SU-DHL-6 (cell line): ENCODE data around the gene ZMYND8.
"Not testable (repeated sequence)": the region's sequence is repeated elsewhere in the genome, so short reads cannot be mapped to it uniquely, and the experiment has no call there.

Experiments used
- H2AFZ ChIP-seq: fragments of 200-600 bp; sonication (generic); 2 replicates; pipeline ENCODE4 v1.6.1; 2014; ENCODE audit warnings: low read depth, mild to moderate bottlenecking, moderate library complexity, mixed read lengths, antibody characterized with exemption, low read length; ENCODE audit not compliant: severe bottlenecking
- H3F3A ChIP-seq: fragments of 200-600 bp; shearing (Covaris generic); 2 replicates; pipeline ENCODE4 v1.6.0; 2016; ENCODE audit warnings: antibody characterized with exemption, mild to moderate bottlenecking; ENCODE audit not compliant: insufficient read depth
- H3K27ac ChIP-seq: fragments of 200-600 bp; sonication (generic); 2 replicates; pipeline ENCODE4 v1.5.1; 2016; ENCODE audit warnings: low read depth, mild to moderate bottlenecking, low read length, moderate library complexity, mixed read lengths
- H3K27me3 ChIP-seq: fragments of 200-600 bp; sonication (generic), shearing (Covaris generic); 2 replicates; pipeline ENCODE4 v1.6.0; 2014; ENCODE audit warnings: mild to moderate bottlenecking, low read length
- H3K36me3 ChIP-seq: fragments of 200-600 bp; sonication (generic); 2 replicates; pipeline ENCODE4 v1.6.1; 2014; ENCODE audit warnings: mild to moderate bottlenecking, low read length, mixed read lengths
- H3K4me2 ChIP-seq: fragments of 300-600, 200-600 bp; shearing (Covaris generic), sonication (generic); 2 replicates; pipeline ENCODE4 v1.6.0; 2014; ENCODE audit warnings: low read length, low read depth, mild to moderate bottlenecking; ENCODE audit not compliant: poor library complexity, severe bottlenecking
- H3K4me3 ChIP-seq: fragments of 200-600 bp; sonication (generic); 2 replicates; pipeline ENCODE4 v1.5.1; 2014; ENCODE audit warnings: antibody characterized with exemption, low read length, mild to moderate bottlenecking, mixed read lengths; ENCODE audit not compliant: insufficient read depth, poor library complexity, severe bottlenecking
- H3K79me2 ChIP-seq: fragments of 200-600 bp; sonication (generic); 2 replicates; pipeline ENCODE4 v1.6.1; 2014; ENCODE audit warnings: mild to moderate bottlenecking, low read length, moderate library complexity; ENCODE audit not compliant: insufficient read depth
- H3K9ac ChIP-seq: fragments of 200-600 bp; sonication (generic); 2 replicates; pipeline ENCODE4 v1.7.0; 2014; ENCODE audit warnings: mild to moderate bottlenecking, low read length
- H3K9me2 ChIP-seq: fragments of 200-600 bp; sonication (generic); replicated peaks from 2 replicates; pipeline ENCODE4 v1.6.1; 2014; ENCODE audit warnings: low read length; ENCODE audit not compliant: insufficient read depth
- H3K9me3 ChIP-seq: fragments of 200-600 bp; sonication (generic); 2 replicates; pipeline ENCODE4 v1.6.1; 2014; ENCODE audit warnings: low read length, mixed read lengths; ENCODE audit not compliant: insufficient read depth
- H4K20me1 ChIP-seq: fragments of 200-600 bp; sonication (generic); 2 replicates; pipeline ENCODE4 v1.6.1; 2014; ENCODE audit warnings: low read depth, mild to moderate bottlenecking, antibody characterized with exemption, low read length, moderate library complexity, mixed read lengths
- EZH2phosphoT487 ChIP-seq: fragments of 200-600 bp; sonication (generic), shearing (Covaris generic); conservative IDR thresholded peaks from 2 replicates; pipeline ENCODE4 v1.6.1; 2018; ENCODE audit warnings: mild to moderate bottlenecking, antibody characterized with exemption, low read length, moderate library complexity, mixed read lengths
- TF ChIP-seq, protein P1 (sequence below): fragments of 200-600 bp; sonication (generic); IDR thresholded peaks from one replicate; pipeline ENCODE4 v1.5.1; 2017; ENCODE audit warnings: antibody characterized with exemption, mild to moderate bottlenecking, low read length, moderate library complexity; ENCODE audit not compliant: insufficient read depth, poor library complexity, severe bottlenecking

The ZMYND8 gene

GRCh38 chr20:47309806-47310426, 46.6 kb downstream of the ZMYND8 start:
- Histone ChIP-seq H3K9me2 (no peaks in the 10 kb centered on the region), H3K9ac (no peak overlapping the region), H3K27ac (no peak overlapping the region), H4K20me1 (0 out of 2 replicates have a peak, but pooled peaks cover 4% of the 10 kb centered on the region), H3K9me3 (no peaks in the 10 kb centered on the region), H2AFZ (no peak overlapping the region), H3K4me3 (no peak overlapping the region), H3K27me3 (no peaks in the 10 kb centered on the region), H3F3A (no peaks in the 10 kb centered on the region), H3K79me2 (peaks cover 65% of the 10 kb centered on the region), H3K4me2 (no peak overlapping the region), H3K36me3 (peaks cover 7% of the 10 kb centered on the region)
- TF ChIP-seq, protein P1, sequence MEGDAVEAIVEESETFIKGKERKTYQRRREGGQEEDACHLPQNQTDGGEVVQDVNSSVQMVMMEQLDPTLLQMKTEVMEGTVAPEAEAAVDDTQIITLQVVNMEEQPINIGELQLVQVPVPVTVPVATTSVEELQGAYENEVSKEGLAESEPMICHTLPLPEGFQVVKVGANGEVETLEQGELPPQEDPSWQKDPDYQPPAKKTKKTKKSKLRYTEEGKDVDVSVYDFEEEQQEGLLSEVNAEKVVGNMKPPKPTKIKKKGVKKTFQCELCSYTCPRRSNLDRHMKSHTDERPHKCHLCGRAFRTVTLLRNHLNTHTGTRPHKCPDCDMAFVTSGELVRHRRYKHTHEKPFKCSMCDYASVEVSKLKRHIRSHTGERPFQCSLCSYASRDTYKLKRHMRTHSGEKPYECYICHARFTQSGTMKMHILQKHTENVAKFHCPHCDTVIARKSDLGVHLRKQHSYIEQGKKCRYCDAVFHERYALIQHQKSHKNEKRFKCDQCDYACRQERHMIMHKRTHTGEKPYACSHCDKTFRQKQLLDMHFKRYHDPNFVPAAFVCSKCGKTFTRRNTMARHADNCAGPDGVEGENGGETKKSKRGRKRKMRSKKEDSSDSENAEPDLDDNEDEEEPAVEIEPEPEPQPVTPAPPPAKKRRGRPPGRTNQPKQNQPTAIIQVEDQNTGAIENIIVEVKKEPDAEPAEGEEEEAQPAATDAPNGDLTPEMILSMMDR: no peak
- TF ChIP-seq EZH2phosphoT487: no peak

DNA sequence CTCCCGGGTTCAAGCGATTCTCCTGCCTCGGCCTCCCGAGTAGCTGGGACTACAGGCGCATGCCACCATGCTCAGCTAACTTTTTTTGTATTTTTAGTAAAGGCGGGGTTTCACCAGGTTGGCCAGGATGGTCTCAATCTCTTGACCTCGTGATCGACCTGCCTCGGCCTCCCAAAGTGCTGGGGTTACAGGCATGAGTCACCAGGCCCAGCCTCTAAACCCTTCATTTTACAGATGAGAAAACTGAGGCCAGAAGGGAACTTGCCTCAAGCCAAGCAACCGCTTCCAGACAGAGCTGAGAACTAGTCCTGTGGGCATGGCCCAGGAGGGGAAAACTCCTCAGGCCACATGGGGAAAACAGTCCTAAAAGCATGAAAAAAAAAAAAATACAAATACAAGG, 47.1 kb downstream of the ZMYND8 start:
- Histone ChIP-seq H3K36me3 (peaks cover 7% of the 10 kb centered on the region), H2AFZ (no peak overlapping the region), H3K9me3 (no peaks in the 10 kb centered on the region), H3K4me2 (no peak overlapping the region), H3K4me3 (no peak overlapping the region), H3K27ac (no peak overlapping the region), H4K20me1 (0 out of 2 replicates have a peak, but pooled peaks cover 4% of the 10 kb centered on the region), H3F3A (no peaks in the 10 kb centered on the region), H3K9ac (no peak overlapping the region), H3K9me2 (no peaks in the 10 kb centered on the region), H3K79me2 (peaks cover 65% of the 10 kb centered on the region), H3K27me3 (no peaks in the 10 kb centered on the region)
- TF ChIP-seq EZH2phosphoT487: no peak
- TF ChIP-seq, protein P1: no peak

DNA sequence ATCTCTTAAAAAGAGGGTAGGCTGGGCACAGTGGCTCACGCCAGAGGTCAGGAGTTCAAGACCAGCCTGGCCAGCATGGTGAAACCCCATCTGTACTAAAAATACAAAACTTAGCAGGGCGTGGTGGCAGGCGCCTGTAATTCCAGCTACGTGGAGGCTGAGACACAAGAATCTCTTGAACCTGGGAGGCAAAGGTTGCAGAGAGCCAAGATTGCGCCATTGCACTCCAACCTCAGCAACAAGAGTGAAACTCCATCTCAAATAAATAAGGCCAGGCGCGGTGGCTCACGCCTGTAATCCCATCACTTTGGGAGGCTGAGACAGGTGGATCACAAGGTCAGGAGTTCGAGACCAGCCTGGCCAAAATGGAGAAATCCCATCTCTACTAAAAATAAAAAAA, 48.9 kb downstream of the ZMYND8 start:
- H3K4me2 ChIP-seq, H3K4me3 ChIP-seq, H3F3A ChIP-seq, H3K9ac ChIP-seq, H3K27ac ChIP-seq, H3K9me2 ChIP-seq, H3K9me3 ChIP-seq, H2AFZ ChIP-seq, H3K27me3 ChIP-seq, H4K20me1 ChIP-seq: not testable (repeated sequence)
- H3K79me2 ChIP-seq: peaks cover 51% of the 10 kb centered on the region
- peaks cover 10% of the 10 kb centered on the region for H3K36me3 ChIP-seq

- no peaks in the 10 kb centered on the region for H3K9me2 ChIP-seq
- 0 out of 2 replicates have a peak, but pooled peaks cover 1% of the 10 kb centered on the region for H4K20me1 ChIP-seq
- H3K4me3 ChIP-seq: no peak overlapping the region
- H3K27me3 ChIP-seq: no peaks in the 10 kb centered on the region
- H3K4me2 ChIP-seq: no peak overlapping the region
- no peak overlapping the region for H3K9ac ChIP-seq
- H3F3A ChIP-seq: no peaks in the 10 kb centered on the region
- H3K27ac ChIP-seq: no peak overlapping the region
- H3K9me3 ChIP-seq: no peaks in the 10 kb centered on the region
- H2AFZ ChIP-seq: no peak overlapping the region
- TF ChIP-seq, protein P1: no peak
- no peak for TF ChIP-seq EZH2phosphoT487
- peaks cover 44% of the 10 kb centered on the region for H3K79me2 ChIP-seq
- peaks cover 10% of the 10 kb centered on the region for H3K36me3 ChIP-seq
These were observed 49.6 kb downstream of the ZMYND8 start for GRCh38 chr20:47306755-47307370.
